Heart left ventricle (tissue), 13 donors: ENCODE results near the gene RIMS4.

Experiments
- POLR2A ChIP-seq, 2 donors: fragments of 450-650 bp; IDR thresholded peaks; one replicate each; pipeline ENCODE4 v1.6.1; 2017; ENCODE audit warnings: antibody characterized with exemption in 2 of 2, mild to moderate bottlenecking in 2 of 2, moderate library complexity in 2 of 2
- TF ChIP-seq, protein P1 (sequence below), 12 donors: fragments of 200-600 bp; sonication (generic) in 4 of 12; IDR thresholded peaks; one replicate each; pipeline versions ENCODE4 v1.5.0 to v1.8.0; 2018 to 2022; ENCODE audit warnings: antibody characterized with exemption in 12 of 12, mild to moderate bottlenecking in 5 of 12
- donor health status: ischemic (EF 13 %, LVEDD 7.1; RV severe dilation, severe dysfunction).
- donor health status: DM: no; HTN: yes; CAD: no.
- donor health status: DM: no; HTN: no; CAD: no.
- donor health status: ischemic (EF 25% LVEDD 6.9; RV normal size, moderate dysfunction).
- donor health status: ischemic (EF 25% LVEDD 5.7; RV mildly dilated, moderate dysfunction).
- donor health status: ischemic (EF 35%, LVEDD 5.7; RV mildly dilated, moderate dysfunction).
- donor health status: nonischemic (EF 11% LVEDD 7.7; RV severe dilation, severe dysfunction).
- donor health status: DM: yes; HTN: yes; CAD: no.
- donor health status: PGD.
- donor health status: ischemic (EF 29% LVEDD 5.4; RV normal size, mild dysfunction).
- donor health status: nonischemic (EF 23%, LVEDD 6.1; RV moderate dilation, normal function).

DNA sequence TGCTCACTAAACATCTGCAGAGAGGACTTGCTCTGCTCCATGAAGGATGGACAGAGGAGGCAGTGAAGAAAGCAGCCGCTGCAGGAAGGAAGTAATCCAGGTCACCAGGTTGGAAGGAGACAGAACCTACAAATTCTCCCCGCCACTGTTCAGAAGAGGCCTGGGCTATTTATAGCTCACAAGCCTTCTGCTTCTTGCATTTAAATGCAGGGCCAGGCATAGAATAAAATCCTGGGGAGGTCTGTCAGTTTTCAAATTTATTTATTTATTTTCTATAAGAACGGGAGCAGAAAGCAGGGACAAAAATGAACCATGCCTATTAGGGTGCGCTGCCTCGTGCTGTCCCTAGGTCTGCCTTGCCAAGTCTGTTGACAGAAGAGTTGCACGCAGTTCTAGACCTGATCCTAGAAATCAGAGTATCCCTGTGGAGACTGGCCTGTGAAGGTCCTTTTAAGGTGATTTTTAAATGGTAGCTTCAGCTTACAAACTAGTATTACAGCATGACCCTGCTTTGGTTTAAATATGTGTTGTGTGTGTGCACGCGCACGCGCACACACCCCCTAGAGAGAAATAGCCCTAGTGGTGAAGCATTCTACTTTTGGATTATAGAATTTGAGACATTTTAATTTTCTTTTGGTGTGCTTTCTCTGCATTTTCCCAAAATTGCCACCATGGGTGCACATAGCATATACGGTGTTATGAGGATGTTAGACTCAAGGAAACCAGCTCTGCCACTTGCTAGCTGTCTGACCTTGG is 19.5 kb downstream of the RIMS4 start:
- TF ChIP-seq, protein P1, sequence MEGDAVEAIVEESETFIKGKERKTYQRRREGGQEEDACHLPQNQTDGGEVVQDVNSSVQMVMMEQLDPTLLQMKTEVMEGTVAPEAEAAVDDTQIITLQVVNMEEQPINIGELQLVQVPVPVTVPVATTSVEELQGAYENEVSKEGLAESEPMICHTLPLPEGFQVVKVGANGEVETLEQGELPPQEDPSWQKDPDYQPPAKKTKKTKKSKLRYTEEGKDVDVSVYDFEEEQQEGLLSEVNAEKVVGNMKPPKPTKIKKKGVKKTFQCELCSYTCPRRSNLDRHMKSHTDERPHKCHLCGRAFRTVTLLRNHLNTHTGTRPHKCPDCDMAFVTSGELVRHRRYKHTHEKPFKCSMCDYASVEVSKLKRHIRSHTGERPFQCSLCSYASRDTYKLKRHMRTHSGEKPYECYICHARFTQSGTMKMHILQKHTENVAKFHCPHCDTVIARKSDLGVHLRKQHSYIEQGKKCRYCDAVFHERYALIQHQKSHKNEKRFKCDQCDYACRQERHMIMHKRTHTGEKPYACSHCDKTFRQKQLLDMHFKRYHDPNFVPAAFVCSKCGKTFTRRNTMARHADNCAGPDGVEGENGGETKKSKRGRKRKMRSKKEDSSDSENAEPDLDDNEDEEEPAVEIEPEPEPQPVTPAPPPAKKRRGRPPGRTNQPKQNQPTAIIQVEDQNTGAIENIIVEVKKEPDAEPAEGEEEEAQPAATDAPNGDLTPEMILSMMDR (IDR thresholded peaks at IDR 0.05): no peak
- TF ChIP-seq POLR2A (IDR thresholded peaks at IDR 0.05): no peak
